Measurements from ENCODE around the gene SLITRK1. TPM values are rescaled to one million over a fixed set of nuclear protein-coding genes. Genes with fewer than 3 reads are reported as not detected.

The SLITRK1 gene
- total RNA-seq, 1 donor from 2014 or later = not detected

GRCh38 chr13:83880275-83881139, 1.8 kb downstream of the SLITRK1 start:
- no peak for DNase-seq (ENCODE audit: low read depth)
- TF ChIP-seq CTCF (conservative IDR thresholded peaks at IDR 0.05; ENCODE audit: low read depth, low read length) = no peak
- H3K4me3 ChIP-seq (ENCODE audit: low read depth, low read length) = no peak overlapping the region

GRCh38 chr13:83879431-83880171, 2.7 kb downstream of the SLITRK1 start:
- no peak for TF ChIP-seq CTCF (conservative IDR thresholded peaks at IDR 0.05; ENCODE audit: low read depth, low read length)
- no peak for DNase-seq (ENCODE audit: low read depth)
- H3K4me3 ChIP-seq (ENCODE audit: low read depth, low read length) = peak overlapping the region; percentile 26

GRCh38 chr13:83878691-83879430, 3.4 kb downstream of the SLITRK1 start:
- DNase-seq (ENCODE audit: low read depth) = no peak
- no peak for TF ChIP-seq CTCF (conservative IDR thresholded peaks at IDR 0.05; ENCODE audit: low read depth, low read length)
- peak overlapping the region; percentile 26 for H3K4me3 ChIP-seq (ENCODE audit: low read depth, low read length)

GRCh38 chr13:83877651-83878355, 4.5 kb downstream of the SLITRK1 start:
- H3K4me3 ChIP-seq (ENCODE audit: low read depth, low read length) = no peak overlapping the region
- TF ChIP-seq CTCF (conservative IDR thresholded peaks at IDR 0.05; ENCODE audit: low read depth, low read length) = no peak
- DNase-seq (ENCODE audit: low read depth) = no peak

- DNase-seq (ENCODE audit: low read depth) = no peak
- no peak for TF ChIP-seq CTCF (conservative IDR thresholded peaks at IDR 0.05; ENCODE audit: low read depth, low read length)
These were observed 5.7 kb downstream of the SLITRK1 start for GRCh38 chr13:83876546-83876945.

GRCh38 chr13:83867708-83868107, 14.6 kb downstream of the SLITRK1 start:
- TF ChIP-seq CTCF (conservative IDR thresholded peaks at IDR 0.05; ENCODE audit: low read depth, low read length) = no peak
- no peak for DNase-seq (ENCODE audit: low read depth)
- no peak overlapping the region for H3K4me3 ChIP-seq (ENCODE audit: low read depth, low read length)

More at GRCh38 chr13:83876546-83876945, 5.7 kb downstream of the SLITRK1 start:
- H3K4me3 ChIP-seq (ENCODE audit: low read depth, low read length) = no peak overlapping the region

Measured in epithelial cell of proximal tubule (primary cell).